ENCODE data around the gene MAN1C1.

DNA sequence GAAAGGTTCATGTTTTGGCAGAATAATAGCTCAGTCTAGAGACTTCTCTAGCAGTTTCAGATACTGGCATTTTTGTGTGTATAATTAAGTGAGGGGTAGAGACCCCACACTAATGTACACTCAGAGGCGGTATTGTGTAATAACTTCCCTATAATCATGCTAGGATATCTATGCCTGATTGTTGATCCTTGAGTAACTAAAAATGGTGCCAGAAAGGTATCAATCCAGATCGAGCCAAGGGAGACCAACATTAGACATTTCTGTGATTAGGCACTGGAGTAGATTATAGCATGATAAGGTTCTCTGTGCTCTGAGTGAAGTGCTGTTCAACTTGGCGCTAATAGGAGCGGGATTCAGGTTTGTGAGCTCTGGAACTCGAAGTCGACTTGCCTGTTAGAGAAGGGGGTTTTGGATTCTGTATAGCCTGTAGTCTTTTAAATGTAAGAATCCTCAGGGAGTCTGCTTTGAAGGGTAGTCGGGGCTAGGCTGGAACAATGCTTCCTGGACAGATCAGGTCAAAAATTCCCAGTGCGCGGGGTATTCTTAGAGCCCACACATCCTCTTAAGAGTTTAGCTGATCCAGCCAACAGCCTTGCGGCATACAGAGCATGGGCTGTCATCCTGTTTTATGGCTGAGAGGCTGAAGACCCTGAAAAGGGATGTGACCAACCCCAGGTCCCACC is 24.2 kb downstream of the MAN1C1 start:
- TF ChIP-seq, protein P1, sequence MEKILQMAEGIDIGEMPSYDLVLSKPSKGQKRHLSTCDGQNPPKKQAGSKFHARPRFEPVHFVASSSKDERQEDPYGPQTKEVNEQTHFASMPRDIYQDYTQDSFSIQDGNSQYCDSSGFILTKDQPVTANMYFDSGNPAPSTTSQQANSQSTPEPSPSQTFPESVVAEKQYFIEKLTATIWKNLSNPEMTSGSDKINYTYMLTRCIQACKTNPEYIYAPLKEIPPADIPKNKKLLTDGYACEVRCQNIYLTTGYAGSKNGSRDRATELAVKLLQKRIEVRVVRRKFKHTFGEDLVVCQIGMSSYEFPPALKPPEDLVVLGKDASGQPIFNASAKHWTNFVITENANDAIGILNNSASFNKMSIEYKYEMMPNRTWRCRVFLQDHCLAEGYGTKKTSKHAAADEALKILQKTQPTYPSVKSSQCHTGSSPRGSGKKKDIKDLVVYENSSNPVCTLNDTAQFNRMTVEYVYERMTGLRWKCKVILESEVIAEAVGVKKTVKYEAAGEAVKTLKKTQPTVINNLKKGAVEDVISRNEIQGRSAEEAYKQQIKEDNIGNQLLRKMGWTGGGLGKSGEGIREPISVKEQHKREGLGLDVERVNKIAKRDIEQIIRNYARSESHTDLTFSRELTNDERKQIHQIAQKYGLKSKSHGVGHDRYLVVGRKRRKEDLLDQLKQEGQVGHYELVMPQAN (IDR thresholded peaks at IDR 0.05; ENCODE audit: borderline replicate concordance), result no peak
- TF ChIP-seq SIX5 (IDR thresholded peaks at IDR 0.05; ENCODE audit: borderline replicate concordance in 1 of 2, insufficient read depth in 1 of 2, low read depth in 1 of 2, low read length in 2 of 2) (no peak), ZNF174 (CRISPR knock-in tag; IDR thresholded peaks at IDR 0.05) (no peak), TEAD4 (IDR thresholded peaks at IDR 0.05; ENCODE audit: low read length) (no peak), TEAD4 (CRISPR knock-in tag; IDR thresholded peaks at IDR 0.05; ENCODE audit: borderline replicate concordance) (no peak), SP1 (CRISPR knock-in tag; IDR thresholded peaks at IDR 0.05) (no peak), CBX5 (IDR thresholded peaks at IDR 0.05; ENCODE audit: borderline replicate concordance, low read depth) (no peak)
- TF ChIP-seq, protein P2, sequence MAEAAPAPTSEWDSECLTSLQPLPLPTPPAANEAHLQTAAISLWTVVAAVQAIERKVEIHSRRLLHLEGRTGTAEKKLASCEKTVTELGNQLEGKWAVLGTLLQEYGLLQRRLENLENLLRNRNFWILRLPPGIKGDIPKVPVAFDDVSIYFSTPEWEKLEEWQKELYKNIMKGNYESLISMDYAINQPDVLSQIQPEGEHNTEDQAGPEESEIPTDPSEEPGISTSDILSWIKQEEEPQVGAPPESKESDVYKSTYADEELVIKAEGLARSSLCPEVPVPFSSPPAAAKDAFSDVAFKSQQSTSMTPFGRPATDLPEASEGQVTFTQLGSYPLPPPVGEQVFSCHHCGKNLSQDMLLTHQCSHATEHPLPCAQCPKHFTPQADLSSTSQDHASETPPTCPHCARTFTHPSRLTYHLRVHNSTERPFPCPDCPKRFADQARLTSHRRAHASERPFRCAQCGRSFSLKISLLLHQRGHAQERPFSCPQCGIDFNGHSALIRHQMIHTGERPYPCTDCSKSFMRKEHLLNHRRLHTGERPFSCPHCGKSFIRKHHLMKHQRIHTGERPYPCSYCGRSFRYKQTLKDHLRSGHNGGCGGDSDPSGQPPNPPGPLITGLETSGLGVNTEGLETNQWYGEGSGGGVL (CRISPR knock-in tag; IDR thresholded peaks at IDR 0.05), result no peak
- TF ChIP-seq, protein P3, sequence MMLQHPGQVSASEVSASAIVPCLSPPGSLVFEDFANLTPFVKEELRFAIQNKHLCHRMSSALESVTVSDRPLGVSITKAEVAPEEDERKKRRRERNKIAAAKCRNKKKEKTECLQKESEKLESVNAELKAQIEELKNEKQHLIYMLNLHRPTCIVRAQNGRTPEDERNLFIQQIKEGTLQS (IDR thresholded peaks at IDR 0.05), result no peak
- TF ChIP-seq, protein P3 (CRISPR knock-in tag; conservative IDR thresholded peaks at IDR 0.05), result no peak
- TF ChIP-seq, protein P4, sequence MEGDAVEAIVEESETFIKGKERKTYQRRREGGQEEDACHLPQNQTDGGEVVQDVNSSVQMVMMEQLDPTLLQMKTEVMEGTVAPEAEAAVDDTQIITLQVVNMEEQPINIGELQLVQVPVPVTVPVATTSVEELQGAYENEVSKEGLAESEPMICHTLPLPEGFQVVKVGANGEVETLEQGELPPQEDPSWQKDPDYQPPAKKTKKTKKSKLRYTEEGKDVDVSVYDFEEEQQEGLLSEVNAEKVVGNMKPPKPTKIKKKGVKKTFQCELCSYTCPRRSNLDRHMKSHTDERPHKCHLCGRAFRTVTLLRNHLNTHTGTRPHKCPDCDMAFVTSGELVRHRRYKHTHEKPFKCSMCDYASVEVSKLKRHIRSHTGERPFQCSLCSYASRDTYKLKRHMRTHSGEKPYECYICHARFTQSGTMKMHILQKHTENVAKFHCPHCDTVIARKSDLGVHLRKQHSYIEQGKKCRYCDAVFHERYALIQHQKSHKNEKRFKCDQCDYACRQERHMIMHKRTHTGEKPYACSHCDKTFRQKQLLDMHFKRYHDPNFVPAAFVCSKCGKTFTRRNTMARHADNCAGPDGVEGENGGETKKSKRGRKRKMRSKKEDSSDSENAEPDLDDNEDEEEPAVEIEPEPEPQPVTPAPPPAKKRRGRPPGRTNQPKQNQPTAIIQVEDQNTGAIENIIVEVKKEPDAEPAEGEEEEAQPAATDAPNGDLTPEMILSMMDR (IDR thresholded peaks at IDR 0.05 in 2 of 3, conservative IDR thresholded peaks at IDR 0.05 in 1 of 3; ENCODE audit: insufficient read depth in 2 of 3, low read depth in 1 of 3, low read length in 3 of 3), result no peak
